IMR-90 (cell line): ENCODE measurements around the gene PARP12. TPM values are rescaled to one million over a fixed set of nuclear protein-coding genes. Genes with fewer than 3 reads are reported as not detected.

Experiments used
- ATAC-seq: fragments of 200-7000 bp; cut with Tn5 transposase; 2 replicates; pipeline ENCODE4 v1.9.1; 2020; ENCODE audit warnings: low read depth, mild to moderate bottlenecking, moderate library complexity
- BruUV-seq: library from RNA; stranded (reverse); fragments of 400-500 nt; replicated peaks from 2 replicates; lab custom pipeline; 2021; lab: Mats Ljungman, UMichigan
- CTCF ChIA-PET: fragments of 300-600 bp; formaldehyde crosslinking; extraction: SDS; loops from one replicate; lab custom pipeline; 2021; ENCODE audit warnings: antibody characterized with exemption; lab: Yijun Ruan, JAX
- POLR2A ChIA-PET: fragments of 300-600 bp; sonication (Branson Sonifier 250); formaldehyde crosslinking; loops from one replicate; lab custom pipeline; 2022; ENCODE audit warnings: antibody characterized with exemption; ENCODE audit not compliant: unreplicated experiment; lab: Charles Lee
- DNase-seq: peaks from one replicate; pipeline ENCODE4 v3.0.0; 2013
- H2AFZ ChIP-seq: replicated peaks from 2 replicates; pipeline ENCODE3; 2013; ENCODE audit warnings: low read length, mild to moderate bottlenecking; ENCODE audit not compliant: poor library complexity
- H2AK5ac ChIP-seq: 2 replicates; pipeline ENCODE4 v1.6.1; 2013; ENCODE audit warnings: low read depth, low read length, inconsistent platforms
- H2AK9ac ChIP-seq: replicated peaks from 2 replicates; pipeline ENCODE3; 2013; ENCODE audit warnings: mild to moderate bottlenecking, low read depth, low read length, moderate library complexity; ENCODE audit not compliant: poor library complexity
- H2BK120ac ChIP-seq: 2 replicates; pipeline ENCODE4 v1.6.1; 2013; ENCODE audit warnings: low read depth, low read length, inconsistent platforms
- H2BK15ac ChIP-seq: 3 replicates; pipeline ENCODE4 v1.6.1; 2013; ENCODE audit warnings: low read depth, low read length, inconsistent platforms
- H2BK20ac ChIP-seq: 2 replicates; pipeline ENCODE4 v1.6.1; 2013; ENCODE audit warnings: low read depth, mild to moderate bottlenecking, inconsistent platforms, low read length, moderate library complexity
- H2BK5ac ChIP-seq: 2 replicates; pipeline ENCODE4 v1.6.1; 2013; ENCODE audit warnings: mild to moderate bottlenecking, low read depth, low read length, inconsistent platforms; ENCODE audit not compliant: poor library complexity, severe bottlenecking
- H3K14ac ChIP-seq: replicated peaks from 2 replicates; pipeline ENCODE4 v1.6.1; 2013; ENCODE audit warnings: low read depth, low read length, inconsistent platforms
- H3K18ac ChIP-seq: 2 replicates; pipeline ENCODE4 v1.6.1; 2013; ENCODE audit warnings: low read depth, low read length, control low read depth
- H3K23ac ChIP-seq: 2 replicates; pipeline ENCODE4 v1.6.1; 2013; ENCODE audit warnings: low read depth, low read length, inconsistent platforms
- H3K27ac ChIP-seq: 2 replicates; pipeline ENCODE4 v1.5.1; 2013; ENCODE audit warnings: mild to moderate bottlenecking, control low read depth, low read length; ENCODE audit not compliant: insufficient read depth
- H3K27me3 ChIP-seq: 2 replicates; pipeline ENCODE4 v1.6.1; 2013; ENCODE audit warnings: low read length; ENCODE audit not compliant: control insufficient read depth, insufficient read depth
- H3K36me3 ChIP-seq: 2 replicates; pipeline ENCODE4 v1.6.1; 2013; ENCODE audit warnings: low read length, mixed read lengths; ENCODE audit not compliant: control insufficient read depth, insufficient read depth
- H3K4ac ChIP-seq: 2 replicates; pipeline ENCODE4 v1.6.1; 2013; ENCODE audit warnings: low read depth, low read length, inconsistent platforms
- H3K4me1 ChIP-seq: 2 replicates; pipeline ENCODE4 v1.6.1; 2013; ENCODE audit warnings: low read length, mixed read lengths; ENCODE audit not compliant: control insufficient read depth, insufficient read depth
- H3K4me2 ChIP-seq: 2 replicates; pipeline ENCODE4 v1.6.1; 2013; ENCODE audit warnings: low read depth, mild to moderate bottlenecking, control low read depth, low read length, moderate library complexity
- H3K4me3 ChIP-seq: 2 replicates; pipeline ENCODE4 v1.5.1; 2013; ENCODE audit warnings: low read depth, mild to moderate bottlenecking, control low read depth, low read length, moderate library complexity; ENCODE audit not compliant: insufficient read depth
- H3K56ac ChIP-seq: 2 replicates; pipeline ENCODE4 v1.6.1; 2013; ENCODE audit warnings: low read length, inconsistent platforms; ENCODE audit not compliant: insufficient read depth; ENCODE audit errors: extremely low read depth
- H3K79me1 ChIP-seq, 2 experiments: 2 replicates each; pipeline ENCODE4 v1.6.1; 2013; ENCODE audit warnings: low read length in 2 of 2, inconsistent platforms in 1 of 2, low read depth in 1 of 2
- H3K9ac ChIP-seq: 2 replicates; pipeline ENCODE4 v1.6.1; 2013; ENCODE audit warnings: low read depth, low read length, control low read depth
- H3K9me1 ChIP-seq: 2 replicates; pipeline ENCODE4 v1.6.1; 2013; ENCODE audit warnings: low read length, inconsistent platforms; ENCODE audit not compliant: insufficient read depth
- H3K9me3 ChIP-seq: 2 replicates; pipeline ENCODE4 v1.6.1; 2013; ENCODE audit warnings: low read length; ENCODE audit not compliant: control insufficient read depth, insufficient read depth
- H4K20me1 ChIP-seq: 2 replicates; pipeline ENCODE4 v1.6.1; 2013; ENCODE audit warnings: low read length, inconsistent platforms; ENCODE audit not compliant: insufficient read depth
- H4K5ac ChIP-seq: 2 replicates; pipeline ENCODE4 v1.6.1; 2013; ENCODE audit warnings: mild to moderate bottlenecking, low read depth, low read length, control low read depth
- H4K8ac ChIP-seq, 2 experiments: 2 replicates each; pipeline ENCODE4 v1.6.1; 2013; ENCODE audit warnings: low read depth in 2 of 2, low read length in 2 of 2, control low read depth in 1 of 2, inconsistent platforms in 1 of 2
- H4K91ac ChIP-seq: 2 replicates; pipeline ENCODE4 v1.6.1; 2013; ENCODE audit warnings: low read depth, low read length, inconsistent platforms; ENCODE audit not compliant: insufficient read depth
- CEBPB ChIP-seq: IDR thresholded peaks from 2 replicates; pipeline ENCODE4 v1.6.1; 2012; ENCODE audit warnings: low read depth, low read length, improper control_type of control experiment
- FOS ChIP-seq: fragments of 150-350 bp; IDR thresholded peaks from 2 replicates; pipeline ENCODE4 v1.6.1; 2016; ENCODE audit warnings: low read depth, low read length
- MAFK ChIP-seq: IDR thresholded peaks from 2 replicates; pipeline ENCODE4 v1.6.1; 2012; ENCODE audit warnings: low read depth, low read length, improper control_type of control experiment
- MAZ ChIP-seq: IDR thresholded peaks from 2 replicates; pipeline ENCODE4 v1.6.1; 2012; ENCODE audit warnings: low read depth, mild to moderate bottlenecking, low read length, improper control_type of control experiment, moderate library complexity, borderline replicate concordance
- NFE2L2 ChIP-seq: fragments of 150-350 bp; IDR thresholded peaks from 2 replicates; pipeline ENCODE4 v1.6.1; 2016; ENCODE audit warnings: low read depth, mild to moderate bottlenecking, low read length
- POLR2A ChIP-seq: IDR thresholded peaks from 2 replicates; pipeline ENCODE4 v1.6.1; 2012; ENCODE audit warnings: mild to moderate bottlenecking, low read depth, low read length
- RFX5 ChIP-seq: IDR thresholded peaks from 2 replicates; pipeline ENCODE4 v1.8.0; 2012; ENCODE audit warnings: low read depth, mild to moderate bottlenecking, low read length, moderate library complexity
- WGBS, 2 experiments: methylation state at CpG; one replicate each; pipeline versions ENCODE4 v1.1.5 to v1.1.7; 2013; ENCODE audit warnings: missing lambda C conversion rate in 2 of 2; ENCODE audit not compliant: insufficient read length in 1 of 2; ENCODE audit errors: extremely low coverage in 2 of 2; 5-methylcytosine and 5-hydroxymethylcytosine counted together
- dilution Hi-C: fragments of 300-500 bp; cut with HindIII; formaldehyde crosslinking; loops from one replicate; pipeline ENCODE4 v1.14.3; 2018; ENCODE audit warnings: low sequenced_read_pairs; ENCODE audit not compliant: unreplicated experiment
- in situ Hi-C: fragments of 300-500 bp; cut with MboI; formaldehyde crosslinking; loops from 3 replicates; pipeline ENCODE4 v1.14.3; 2019; ENCODE audit warnings: low sequenced_read_pairs, inconsistent platforms, mixed read lengths
- intact Hi-C: fragments of 100-400 bp; cut with micrococcal nuclease; formaldehyde crosslinking; loops from 2 replicates; pipeline ENCODE4 v1.10.0; 2022
- polyA plus RNA-seq, 3 experiments: library from polyadenylated mRNA; depleted of rRNA; stranded (reverse); fragments of >200 nt; gene quantifications; 2 replicates each; pipeline ENCODE4 v1.2.3, GENCODE V29; 2012; ENCODE audit warnings: low replicate concordance in 1 of 3
- total RNA-seq: library from RNA; depleted of rRNA; stranded (reverse); fragments of >200 nt; gene quantifications from 2 replicates; pipeline ENCODE4 v1.2.3, GENCODE V29; 2012
- TF ChIP-seq, protein P1 (sequence below): fragments of 150-350 bp; IDR thresholded peaks from 2 replicates; pipeline ENCODE4 v1.6.1; 2016; ENCODE audit warnings: low read depth, mild to moderate bottlenecking, low read length, moderate library complexity, borderline replicate concordance

PARP12 gene
- total and polyA plus RNA-seq, 2 of the 4 experiments (the other 2 are of a cell fraction), result 7.2 to 11.3 TPM

DNA sequence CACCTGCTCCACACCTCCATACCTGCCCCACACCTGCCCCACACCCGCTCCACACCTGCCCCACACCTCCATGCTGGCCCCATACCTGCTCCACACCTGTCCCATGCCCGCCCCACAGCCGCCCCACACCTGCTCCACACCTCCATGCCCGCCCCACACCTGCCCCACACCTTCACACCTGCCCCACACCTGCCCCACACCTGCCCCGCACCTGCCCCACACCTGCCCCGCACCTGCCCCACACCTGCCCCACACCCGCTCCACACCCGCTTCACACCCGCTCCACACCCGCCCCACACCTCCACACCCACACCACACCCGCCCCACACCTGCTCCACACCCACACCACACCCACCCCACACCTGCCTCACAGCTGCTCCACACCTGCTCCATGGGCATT lies 53.0 kb downstream of the PARP12 start:
- intact Hi-C loops, result no loop called here
- BruUV-seq, result no TSS peak
- CTCF ChIA-PET, result no interaction called here

More for the DNA sequence above, 53.0 kb downstream of the PARP12 start:
- no peaks in the 10 kb centered on the region for H3K4me1 ChIP-seq
- H2AFZ ChIP-seq, result no peak overlapping the region
- H4K5ac ChIP-seq, result no peak overlapping the region
- H2AK9ac ChIP-seq, result no peak overlapping the region
- H4K8ac ChIP-seq, result no peak overlapping the region
- H3K14ac ChIP-seq, result no peak overlapping the region
- no peak overlapping the region for H2BK120ac ChIP-seq
- dilution Hi-C loops (no loop called here), in situ Hi-C loops (loop anchor here (10.0 kb wide), 2 partner anchors 365 to 575 kb away; no protein-coding TSS in a partner anchor)
- no peak overlapping the region for H3K4me3 ChIP-seq
- no peak overlapping the region for H3K4me2 ChIP-seq
- H3K27me3 ChIP-seq, result peaks cover 15% of the 10 kb centered on the region
- no peak overlapping the region for H3K4ac ChIP-seq
- no peak overlapping the region for H2BK5ac ChIP-seq
- ATAC-seq (no peak), DNase-seq (no peak)
- H3K36me3 ChIP-seq, result no peaks in the 10 kb centered on the region
- H3K23ac ChIP-seq, result no peak overlapping the region
- WGBS, 2 experiments, result 50% methylated on average over 2 of the region's 11 CpGs; no CpG with 5 or more reads in 1 of the 2 experiments
- no peak for TF ChIP-seq FOS
- TF ChIP-seq MAZ, result no peak
- TF ChIP-seq MAFK, result no peak
- no peak for TF ChIP-seq POLR2A
- no peak for TF ChIP-seq RFX5
- TF ChIP-seq, protein P1, sequence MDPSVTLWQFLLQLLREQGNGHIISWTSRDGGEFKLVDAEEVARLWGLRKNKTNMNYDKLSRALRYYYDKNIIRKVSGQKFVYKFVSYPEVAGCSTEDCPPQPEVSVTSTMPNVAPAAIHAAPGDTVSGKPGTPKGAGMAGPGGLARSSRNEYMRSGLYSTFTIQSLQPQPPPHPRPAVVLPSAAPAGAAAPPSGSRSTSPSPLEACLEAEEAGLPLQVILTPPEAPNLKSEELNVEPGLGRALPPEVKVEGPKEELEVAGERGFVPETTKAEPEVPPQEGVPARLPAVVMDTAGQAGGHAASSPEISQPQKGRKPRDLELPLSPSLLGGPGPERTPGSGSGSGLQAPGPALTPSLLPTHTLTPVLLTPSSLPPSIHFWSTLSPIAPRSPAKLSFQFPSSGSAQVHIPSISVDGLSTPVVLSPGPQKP, result no peak
- TF ChIP-seq CEBPB, result no peak
- no peak for TF ChIP-seq NFE2L2
- H3K9me3 ChIP-seq, result no peaks in the 10 kb centered on the region
- H3K9me1 ChIP-seq, result peaks cover 6% of the 10 kb centered on the region
- no peak overlapping the region for H2BK20ac ChIP-seq
- POLR2A ChIA-PET, result no interaction called here
- H3K18ac ChIP-seq, result no peak overlapping the region
- H2AK5ac ChIP-seq, result no peak overlapping the region
- no peak overlapping the region for H3K9ac ChIP-seq
- H4K91ac ChIP-seq, result no peak overlapping the region
- H3K56ac ChIP-seq, result no peak overlapping the region
- no peak overlapping the region for H2BK15ac ChIP-seq
- H3K79me1 ChIP-seq, result no peaks in the 10 kb centered on the region
- H4K20me1 ChIP-seq, result no peaks in the 10 kb centered on the region
- no peak overlapping the region for H3K27ac ChIP-seq
